ENCODE results near the gene S1PR1.
A peak's percentile ranks its signal among the peaks of the same experiment; 100 is the strongest.

S1PR1 gene

GRCh38 chr1:101282314-101283038 lies 45.7 kb downstream of the S1PR1 start:
- no peak for TF ChIP-seq CTCF (IDR thresholded peaks at IDR 0.05; ENCODE audit: low read depth, low read length)
- in situ Hi-C loops (cut with HindIII; ENCODE audit: low sequenced_read_pairs): no loop called here
- DNase-seq (ENCODE audit: low read depth, low spot score): peak; percentile 43
- no peak overlapping the region for H3K4me3 ChIP-seq (ENCODE audit: low read depth, low read length)

- in situ Hi-C loops (cut with HindIII; ENCODE audit: low sequenced_read_pairs): no loop called here
- no peak for DNase-seq (ENCODE audit: low read depth, low spot score)
- H3K4me3 ChIP-seq (ENCODE audit: low read depth, low read length): no peak overlapping the region
- no peak for TF ChIP-seq CTCF (IDR thresholded peaks at IDR 0.05; ENCODE audit: low read depth, low read length)
Measured at GRCh38 chr1:101283443-101283842, 46.6 kb downstream of the S1PR1 start.

- in situ Hi-C loops (cut with HindIII; ENCODE audit: low sequenced_read_pairs): no loop called here
- no peak overlapping the region for H3K4me3 ChIP-seq (ENCODE audit: low read depth, low read length)
- DNase-seq (ENCODE audit: low read depth, low spot score): no peak
- TF ChIP-seq CTCF (IDR thresholded peaks at IDR 0.05; ENCODE audit: low read depth, low read length): no peak
Measured at GRCh38 chr1:101284021-101284420, 47.2 kb downstream of the S1PR1 start.

- in situ Hi-C loops (cut with HindIII; ENCODE audit: low sequenced_read_pairs): no loop called here
- no peak overlapping the region for H3K4me3 ChIP-seq (ENCODE audit: low read depth, low read length)
- no peak for DNase-seq (ENCODE audit: low read depth, low spot score)
- no peak for TF ChIP-seq CTCF (IDR thresholded peaks at IDR 0.05; ENCODE audit: low read depth, low read length)
Measured at GRCh38 chr1:101284622-101285218, 47.9 kb downstream of the S1PR1 start.

GRCh38 chr1:101285922-101286570 lies 49.2 kb downstream of the S1PR1 start:
- DNase-seq (ENCODE audit: low read depth, low spot score): no peak
- no peak overlapping the region for H3K4me3 ChIP-seq (ENCODE audit: low read depth, low read length)
- in situ Hi-C loops (cut with HindIII; ENCODE audit: low sequenced_read_pairs): no loop called here
- TF ChIP-seq CTCF (IDR thresholded peaks at IDR 0.05; ENCODE audit: low read depth, low read length): no peak

GRCh38 chr1:101288491-101288944 lies 51.7 kb downstream of the S1PR1 start:
- DNase-seq (ENCODE audit: low read depth, low spot score): peak; percentile 89
- in situ Hi-C loops (cut with HindIII; ENCODE audit: low sequenced_read_pairs): no loop called here
- H3K4me3 ChIP-seq (ENCODE audit: low read depth, low read length): no peak overlapping the region
- peak; percentile 88 for TF ChIP-seq CTCF (IDR thresholded peaks at IDR 0.05; ENCODE audit: low read depth, low read length)

All from astrocyte of the spinal cord (primary cell).